Measurements from ENCODE around the gene RHBDL2.

RHBDL2 gene

DNA sequence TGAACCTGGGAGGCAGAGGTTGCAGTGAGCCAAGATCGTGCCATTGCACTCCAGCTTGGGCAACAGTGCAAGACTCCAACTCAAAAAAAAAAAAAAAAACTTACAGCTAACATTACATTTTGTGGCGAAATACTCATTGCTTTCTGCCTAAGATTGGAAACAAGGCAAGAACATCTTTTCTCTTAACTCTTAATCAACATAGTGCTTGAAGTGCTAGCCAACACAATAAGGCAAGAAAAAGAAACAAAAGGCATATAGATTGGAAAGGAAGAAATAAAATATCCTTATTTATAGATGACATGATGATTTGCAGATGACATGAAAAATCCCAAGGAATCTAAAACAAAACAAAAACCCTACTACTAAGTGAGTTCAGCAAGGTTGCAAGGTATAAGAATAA lies 35.6 kb downstream of the RHBDL2 start:
- H2AFZ ChIP-seq (ENCODE audit: low read length) = no peak overlapping the region
- H3K4me2 ChIP-seq (ENCODE audit: low read length) = no peak overlapping the region
- no peak for TF ChIP-seq EZH2 (IDR thresholded peaks at IDR 0.05; ENCODE audit: borderline replicate concordance, low read length)
- TF ChIP-seq, protein P1, sequence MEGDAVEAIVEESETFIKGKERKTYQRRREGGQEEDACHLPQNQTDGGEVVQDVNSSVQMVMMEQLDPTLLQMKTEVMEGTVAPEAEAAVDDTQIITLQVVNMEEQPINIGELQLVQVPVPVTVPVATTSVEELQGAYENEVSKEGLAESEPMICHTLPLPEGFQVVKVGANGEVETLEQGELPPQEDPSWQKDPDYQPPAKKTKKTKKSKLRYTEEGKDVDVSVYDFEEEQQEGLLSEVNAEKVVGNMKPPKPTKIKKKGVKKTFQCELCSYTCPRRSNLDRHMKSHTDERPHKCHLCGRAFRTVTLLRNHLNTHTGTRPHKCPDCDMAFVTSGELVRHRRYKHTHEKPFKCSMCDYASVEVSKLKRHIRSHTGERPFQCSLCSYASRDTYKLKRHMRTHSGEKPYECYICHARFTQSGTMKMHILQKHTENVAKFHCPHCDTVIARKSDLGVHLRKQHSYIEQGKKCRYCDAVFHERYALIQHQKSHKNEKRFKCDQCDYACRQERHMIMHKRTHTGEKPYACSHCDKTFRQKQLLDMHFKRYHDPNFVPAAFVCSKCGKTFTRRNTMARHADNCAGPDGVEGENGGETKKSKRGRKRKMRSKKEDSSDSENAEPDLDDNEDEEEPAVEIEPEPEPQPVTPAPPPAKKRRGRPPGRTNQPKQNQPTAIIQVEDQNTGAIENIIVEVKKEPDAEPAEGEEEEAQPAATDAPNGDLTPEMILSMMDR (IDR thresholded peaks at IDR 0.05; ENCODE audit: low read length) = no peak
- no peaks in the 10 kb centered on the region for H3F3A ChIP-seq (ENCODE audit: insufficient read depth, low read length)
- no peak overlapping the region for H3K4me3 ChIP-seq (ENCODE audit: low read depth, low read length, poor library complexity, severe bottlenecking)
- H3K9me2 ChIP-seq (ENCODE audit: low read depth, low read length) = no peaks in the 10 kb centered on the region
- no peaks in the 10 kb centered on the region for H4K20me1 ChIP-seq (ENCODE audit: insufficient read depth, low read length)
- H3K9ac ChIP-seq (ENCODE audit: low read length) = no peak overlapping the region
- no peaks in the 10 kb centered on the region for H3K9me3 ChIP-seq (ENCODE audit: low read length)
- no peak overlapping the region for H3K27ac ChIP-seq (ENCODE audit: low read depth, low read length, poor library complexity, severe bottlenecking)
- H3K79me2 ChIP-seq (ENCODE audit: insufficient read depth, low read length) = no peaks in the 10 kb centered on the region
- no peaks in the 10 kb centered on the region for H3K27me3 ChIP-seq (ENCODE audit: insufficient read depth, low read length)
- no peaks in the 10 kb centered on the region for H3K36me3 ChIP-seq (ENCODE audit: insufficient read depth, low read length)
- no peaks in the 10 kb centered on the region for H3K4me1 ChIP-seq (ENCODE audit: insufficient read depth, low read length, severe bottlenecking)

GRCh38 chr1:38899560-38899959 lies 42.1 kb downstream of the RHBDL2 start:
- Histone ChIP-seq H3K27ac (ENCODE audit: low read depth, low read length, poor library complexity, severe bottlenecking) (no peak overlapping the region), H3K9ac (ENCODE audit: low read length) (no peak overlapping the region), H4K20me1 (ENCODE audit: insufficient read depth, low read length) (no peaks in the 10 kb centered on the region), H3K9me2 (ENCODE audit: low read depth, low read length) (no peaks in the 10 kb centered on the region), H3F3A (ENCODE audit: insufficient read depth, low read length) (no peaks in the 10 kb centered on the region), H3K4me2 (ENCODE audit: low read length) (no peak overlapping the region), H3K27me3 (ENCODE audit: insufficient read depth, low read length) (no peaks in the 10 kb centered on the region), H3K4me1 (ENCODE audit: insufficient read depth, low read length, severe bottlenecking) (no peaks in the 10 kb centered on the region), H3K9me3 (ENCODE audit: low read length) (no peaks in the 10 kb centered on the region), H2AFZ (ENCODE audit: low read length) (no peak overlapping the region), H3K36me3 (ENCODE audit: insufficient read depth, low read length) (no peaks in the 10 kb centered on the region), H3K4me3 (ENCODE audit: low read depth, low read length, poor library complexity, severe bottlenecking) (no peak overlapping the region), H3K79me2 (ENCODE audit: insufficient read depth, low read length) (no peaks in the 10 kb centered on the region)
- no peak for TF ChIP-seq EZH2 (IDR thresholded peaks at IDR 0.05; ENCODE audit: borderline replicate concordance, low read length)
- TF ChIP-seq, protein P1 (IDR thresholded peaks at IDR 0.05; ENCODE audit: low read length) = no peak

GRCh38 chr1:38898653-38899230 lies 42.9 kb downstream of the RHBDL2 start:
- H3K4me1 ChIP-seq (ENCODE audit: insufficient read depth, low read length, severe bottlenecking) = no peaks in the 10 kb centered on the region
- no peak overlapping the region for H3K4me2 ChIP-seq (ENCODE audit: low read length)
- H3K27me3 ChIP-seq (ENCODE audit: insufficient read depth, low read length) = no peaks in the 10 kb centered on the region
- H4K20me1 ChIP-seq (ENCODE audit: insufficient read depth, low read length) = no peaks in the 10 kb centered on the region
- no peak overlapping the region for H3K27ac ChIP-seq (ENCODE audit: low read depth, low read length, poor library complexity, severe bottlenecking)
- H3F3A ChIP-seq (ENCODE audit: insufficient read depth, low read length) = no peaks in the 10 kb centered on the region
- no peak overlapping the region for H2AFZ ChIP-seq (ENCODE audit: low read length)
- H3K9ac ChIP-seq (ENCODE audit: low read length) = no peak overlapping the region
- H3K9me2 ChIP-seq (ENCODE audit: low read depth, low read length) = no peaks in the 10 kb centered on the region
- H3K9me3 ChIP-seq (ENCODE audit: low read length) = no peaks in the 10 kb centered on the region
- H3K4me3 ChIP-seq (ENCODE audit: low read depth, low read length, poor library complexity, severe bottlenecking) = no peak overlapping the region
- no peaks in the 10 kb centered on the region for H3K79me2 ChIP-seq (ENCODE audit: insufficient read depth, low read length)
- TF ChIP-seq, protein P1 (IDR thresholded peaks at IDR 0.05; ENCODE audit: low read length) = no peak
- TF ChIP-seq EZH2 (IDR thresholded peaks at IDR 0.05; ENCODE audit: borderline replicate concordance, low read length) = no peak
- no peaks in the 10 kb centered on the region for H3K36me3 ChIP-seq (ENCODE audit: insufficient read depth, low read length)
